Esophagus squamous epithelium (tissue), 4 donors: ENCODE measurements around the gene UNC119B.

Experiments used
- CTCF ChIP-seq, 6 experiments: fragments of 450-650 bp in 4 of 6; fragments of 200-600 bp in 2 of 6; sonication (generic) in 2 of 6; IDR thresholded peaks; one replicate each; pipeline ENCODE4 v1.5.1; 2016 to 2019; ENCODE audit warnings: antibody characterized with exemption in 6 of 6, mild to moderate bottlenecking in 4 of 6, moderate library complexity in 4 of 6
- POLR2A ChIP-seq, 4 donors: fragments of 450-650 bp; IDR thresholded peaks; one replicate each; pipeline ENCODE4 v1.6.1; 2017; ENCODE audit warnings: antibody characterized with exemption in 4 of 4, mild to moderate bottlenecking in 4 of 4, moderate library complexity in 3 of 4

GRCh38 chr12:120705618-120706017 is 4.6 kb upstream of the UNC119B start:
- no peak for TF ChIP-seq POLR2A (IDR thresholded peaks at IDR 0.05)
- no peak for TF ChIP-seq CTCF (IDR thresholded peaks at IDR 0.05)
